ENCODE results near the gene AGAP6.

DNA sequence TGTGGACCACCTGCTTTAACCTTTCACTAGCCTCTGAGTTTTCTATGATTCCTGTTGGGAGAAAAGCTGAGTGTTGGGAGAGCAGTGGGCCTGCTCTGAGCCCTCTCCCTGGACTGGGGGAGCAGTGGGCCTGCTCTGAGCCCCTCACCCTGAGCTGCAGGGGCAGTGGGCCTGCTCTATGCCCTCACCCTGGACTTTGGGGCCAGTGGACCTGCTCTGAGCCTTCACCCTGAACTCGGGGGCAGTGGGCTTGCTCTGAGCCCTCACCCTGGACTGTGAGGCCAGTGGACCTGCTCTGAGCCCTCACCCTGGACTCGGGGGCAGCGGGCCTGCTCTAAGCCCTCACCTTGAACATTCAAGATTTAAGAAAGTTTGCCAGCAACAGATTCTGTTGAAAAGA, 33.4 kb downstream of the AGAP6 start:
- TF ChIP-seq CSDC2 (CRISPR knock-in tag; IDR thresholded peaks at IDR 0.05) (no peak), ZFP30 (CRISPR knock-in tag; IDR thresholded peaks at IDR 0.05) (no peak), ISL1 (CRISPR knock-in tag; IDR thresholded peaks at IDR 0.05) (no peak), ZFP3 (CRISPR knock-in tag; IDR thresholded peaks at IDR 0.05) (no peak)
- TF ChIP-seq, protein P1, sequence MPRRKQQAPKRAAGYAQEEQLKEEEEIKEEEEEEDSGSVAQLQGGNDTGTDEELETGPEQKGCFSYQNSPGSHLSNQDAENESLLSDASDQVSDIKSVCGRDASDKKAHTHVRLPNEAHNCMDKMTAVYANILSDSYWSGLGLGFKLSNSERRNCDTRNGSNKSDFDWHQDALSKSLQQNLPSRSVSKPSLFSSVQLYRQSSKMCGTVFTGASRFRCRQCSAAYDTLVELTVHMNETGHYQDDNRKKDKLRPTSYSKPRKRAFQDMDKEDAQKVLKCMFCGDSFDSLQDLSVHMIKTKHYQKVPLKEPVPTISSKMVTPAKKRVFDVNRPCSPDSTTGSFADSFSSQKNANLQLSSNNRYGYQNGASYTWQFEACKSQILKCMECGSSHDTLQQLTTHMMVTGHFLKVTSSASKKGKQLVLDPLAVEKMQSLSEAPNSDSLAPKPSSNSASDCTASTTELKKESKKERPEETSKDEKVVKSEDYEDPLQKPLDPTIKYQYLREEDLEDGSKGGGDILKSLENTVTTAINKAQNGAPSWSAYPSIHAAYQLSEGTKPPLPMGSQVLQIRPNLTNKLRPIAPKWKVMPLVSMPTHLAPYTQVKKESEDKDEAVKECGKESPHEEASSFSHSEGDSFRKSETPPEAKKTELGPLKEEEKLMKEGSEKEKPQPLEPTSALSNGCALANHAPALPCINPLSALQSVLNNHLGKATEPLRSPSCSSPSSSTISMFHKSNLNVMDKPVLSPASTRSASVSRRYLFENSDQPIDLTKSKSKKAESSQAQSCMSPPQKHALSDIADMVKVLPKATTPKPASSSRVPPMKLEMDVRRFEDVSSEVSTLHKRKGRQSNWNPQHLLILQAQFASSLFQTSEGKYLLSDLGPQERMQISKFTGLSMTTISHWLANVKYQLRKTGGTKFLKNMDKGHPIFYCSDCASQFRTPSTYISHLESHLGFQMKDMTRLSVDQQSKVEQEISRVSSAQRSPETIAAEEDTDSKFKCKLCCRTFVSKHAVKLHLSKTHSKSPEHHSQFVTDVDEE (CRISPR knock-in tag; IDR thresholded peaks at IDR 0.05) = no peak

All from SK-N-SH treated with all-trans-retinoic acid at 6 μM for 48 hours (cell line).